Measurements from ENCODE around the gene P2RY11. TPM values are rescaled to one million over a fixed set of nuclear protein-coding genes. Genes with fewer than 3 reads are reported as not detected.

P2RY11 gene
- total RNA-seq, 4 donors from 2014 or later = 2.9 to 9.2 (median 5.8) TPM

GRCh38 chr19:10096615-10096963, 14.9 kb upstream of the P2RY11 start:
- Histone ChIP-seq H3K4me1 (peaks cover 9 to 17% (median 10%) of the 10 kb centered on the region in 3 donors), H3K27ac (peak overlapping the region; percentile 74 to 82 (median 78)), H3K4me3 (peak overlapping the region; percentile 43 to 72 (median 56)), H3K9me3 (no peaks in the 10 kb centered on the region), H3K27me3 (no peaks in the 10 kb centered on the region), H3K36me3 (peaks cover 0 to 23% (median 0%) of the 10 kb centered on the region in 3 donors)
- no peak for DNase-seq
- no peak for TF ChIP-seq POLR2A (IDR thresholded peaks at IDR 0.05)
- TF ChIP-seq CTCF (IDR thresholded peaks at IDR 0.05) = no peak
- intact Hi-C loops (cut with DNase I) = no loop called here
- WGBS, 2 donors = 16 to 17% methylated on average over 12 to 16 of the region's 26 CpGs

- TF ChIP-seq POLR2A (IDR thresholded peaks at IDR 0.05) (no peak), CTCF (IDR thresholded peaks at IDR 0.05) (no peak)
- no peak for DNase-seq
- 81 to 87% methylated on average over 4 to 5 of the region's 5 CpGs for WGBS, 2 donors
- Histone ChIP-seq H3K4me1 (peaks cover 9 to 28% (median 10%) of the 10 kb centered on the region in 3 donors), H3K36me3 (no peaks in the 10 kb centered on the region), H3K4me3 (no peak overlapping the region), H3K27me3 (no peaks in the 10 kb centered on the region), H3K27ac (no peak overlapping the region), H3K9me3 (no peaks in the 10 kb centered on the region)
- intact Hi-C loops (cut with DNase I) = no loop called here
Observed at GRCh38 chr19:10100163-10100785, 11.2 kb upstream of the P2RY11 start.

GRCh38 chr19:10102787-10103236, 8.7 kb upstream of the P2RY11 start:
- TF ChIP-seq POLR2A (IDR thresholded peaks at IDR 0.05) = no peak
- no peak for TF ChIP-seq CTCF (IDR thresholded peaks at IDR 0.05)
- no peak overlapping the region for H3K4me3 ChIP-seq
- no peaks in the 10 kb centered on the region for H3K9me3 ChIP-seq
- peaks cover 10 to 34% (median 14%) of the 10 kb centered on the region in 3 donors for H3K4me1 ChIP-seq
- H3K27ac ChIP-seq = peak overlapping the region in 2 of 4 donors; percentile 39 to 60
- peaks cover 2 to 8% (median 7%) of the 10 kb centered on the region in 3 donors for H3K36me3 ChIP-seq
- WGBS, 2 donors = 56 to 65% methylated on average over 7 of the region's 7 CpGs
- intact Hi-C loops (cut with DNase I) = no loop called here
- no peaks in the 10 kb centered on the region for H3K27me3 ChIP-seq
- DNase-seq = no peak

- Histone ChIP-seq H3K36me3 (peaks cover 11 to 20% (median 16%) of the 10 kb centered on the region in 3 donors), H3K27me3 (no peaks in the 10 kb centered on the region), H3K4me3 (no peak overlapping the region), H3K9me3 (no peaks in the 10 kb centered on the region), H3K4me1 (peaks cover 10 to 40% (median 14%) of the 10 kb centered on the region in 3 donors), H3K27ac (peak overlapping the region in 1 of 4 donors; percentile 21)
- intact Hi-C loops (cut with DNase I) = no loop called here
- no peak for DNase-seq
- no peak for TF ChIP-seq POLR2A (IDR thresholded peaks at IDR 0.05)
- no peak for TF ChIP-seq CTCF (IDR thresholded peaks at IDR 0.05)
Observed at GRCh38 chr19:10104130-10104513, 7.4 kb upstream of the P2RY11 start.

GRCh38 chr19:10104665-10105508, 6.6 kb upstream of the P2RY11 start:
- intact Hi-C loops (cut with DNase I) = no loop called here
- 42 to 60% methylated on average over 7 to 11 of the region's 15 CpGs for WGBS, 2 donors
- H3K27ac ChIP-seq = peak overlapping the region; percentile 18 to 85 (median 62)
- DNase-seq = no peak
- peaks cover 18 to 28% (median 23%) of the 10 kb centered on the region in 3 donors for H3K36me3 ChIP-seq
- H3K4me3 ChIP-seq = no peak overlapping the region
- H3K9me3 ChIP-seq = no peaks in the 10 kb centered on the region
- TF ChIP-seq POLR2A (IDR thresholded peaks at IDR 0.05) (peak in 1 of 4 donors; percentile 26), CTCF (IDR thresholded peaks at IDR 0.05) (no peak)
- H3K27me3 ChIP-seq = no peaks in the 10 kb centered on the region
- peaks cover 10 to 40% (median 14%) of the 10 kb centered on the region in 3 donors for H3K4me1 ChIP-seq

Measured in esophagus squamous epithelium (tissue), 5 donors.